ENCODE data around the gene TRPM2.
"Not testable (repeated sequence)": the region's sequence is repeated elsewhere in the genome, so short reads cannot be mapped to it uniquely, and the experiment has no call there.

Gene TRPM2

DNA sequence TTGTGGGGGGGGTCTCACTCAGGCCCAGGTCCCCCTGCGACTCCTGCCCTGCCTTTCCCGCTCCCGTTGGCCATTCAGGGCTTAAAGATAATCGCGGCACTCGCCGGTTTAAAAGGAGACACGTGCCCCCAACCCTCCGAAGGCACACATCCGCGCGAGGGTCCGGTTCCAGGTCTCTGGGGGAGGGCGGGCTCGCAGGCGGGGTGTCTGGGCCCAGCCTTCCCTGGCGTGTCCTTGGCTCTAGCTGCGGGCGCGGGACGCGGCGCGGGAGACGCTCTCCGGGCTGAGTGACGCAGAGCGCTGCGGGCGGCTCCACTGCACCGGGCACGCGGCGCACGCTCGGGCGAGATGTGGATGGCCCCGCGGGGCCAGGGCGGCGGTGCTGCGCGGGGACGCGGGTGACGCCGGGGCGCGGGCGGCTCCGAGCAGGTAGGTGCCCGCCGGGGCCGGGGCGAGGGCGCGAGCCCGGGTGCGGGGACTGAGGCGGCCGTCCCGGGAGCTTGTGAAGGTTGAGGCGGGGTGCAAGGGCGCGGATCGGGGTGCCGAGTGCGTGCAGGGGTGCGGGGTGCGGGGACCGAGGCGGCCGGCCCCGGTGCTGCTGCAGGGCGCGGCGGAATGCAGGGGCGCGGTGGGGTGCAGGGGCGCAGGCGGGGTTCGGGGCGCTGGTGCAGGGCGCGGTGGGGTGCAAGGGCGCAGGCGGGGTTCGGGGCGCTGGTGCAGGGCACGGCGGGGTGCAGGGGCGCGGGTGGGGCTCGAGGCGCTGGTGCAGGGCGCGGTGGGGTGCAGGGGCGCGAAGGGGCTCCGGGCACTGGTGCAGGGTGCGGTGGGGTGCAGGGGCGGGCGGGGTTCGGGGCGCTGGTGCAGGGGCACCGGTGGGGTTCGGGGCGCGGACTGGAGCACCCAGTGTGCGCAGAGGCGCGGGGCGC is 3.3 kb upstream of the TRPM2 start:
- no peak for DNase-seq (ENCODE audit: insufficient read length, low spot score)
- no peak for FAIRE-seq
- no peak for TF ChIP-seq POLR2A (IDR thresholded peaks at IDR 0.05; ENCODE audit: low read depth, low read length)

DNA sequence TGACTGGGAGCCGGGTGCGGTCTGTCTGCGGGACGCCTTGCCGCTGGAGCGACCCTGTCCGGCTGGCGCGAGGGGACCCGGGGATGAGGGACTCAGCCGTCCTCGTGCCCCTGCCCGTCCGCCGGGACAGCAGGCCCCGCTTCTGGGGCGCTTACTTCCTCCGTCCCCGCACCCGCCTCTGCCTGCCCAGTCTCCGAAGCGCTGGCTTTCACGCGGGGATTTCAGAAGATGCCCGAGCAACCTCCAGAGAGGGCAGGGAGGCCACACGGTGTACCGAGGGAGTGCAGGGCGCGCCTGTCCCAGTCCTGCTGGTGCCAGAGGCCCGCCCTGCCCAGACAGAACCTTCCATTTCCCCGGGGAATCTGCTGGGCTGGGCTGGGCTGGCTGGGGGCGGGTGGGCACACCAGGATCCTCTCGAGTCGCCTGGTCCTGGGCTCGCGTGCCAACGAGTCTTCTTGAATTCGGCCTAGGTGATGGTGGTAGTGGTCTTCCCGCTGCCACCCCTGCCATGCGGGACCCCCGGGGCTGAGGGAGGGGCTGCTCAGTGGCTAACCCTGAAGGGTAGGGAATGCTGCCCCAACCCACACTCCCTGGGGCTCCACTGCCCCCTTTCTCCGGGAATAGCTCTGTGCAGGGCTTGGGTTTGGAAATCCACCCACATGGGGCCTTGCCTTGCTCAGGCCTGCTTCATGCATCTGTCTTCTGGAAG is 2.5 kb upstream of the TRPM2 start:
- no peak for FAIRE-seq
- DNase-seq (ENCODE audit: insufficient read length, low spot score), result no peak
- no peak for TF ChIP-seq POLR2A (IDR thresholded peaks at IDR 0.05; ENCODE audit: low read depth, low read length)

DNA sequence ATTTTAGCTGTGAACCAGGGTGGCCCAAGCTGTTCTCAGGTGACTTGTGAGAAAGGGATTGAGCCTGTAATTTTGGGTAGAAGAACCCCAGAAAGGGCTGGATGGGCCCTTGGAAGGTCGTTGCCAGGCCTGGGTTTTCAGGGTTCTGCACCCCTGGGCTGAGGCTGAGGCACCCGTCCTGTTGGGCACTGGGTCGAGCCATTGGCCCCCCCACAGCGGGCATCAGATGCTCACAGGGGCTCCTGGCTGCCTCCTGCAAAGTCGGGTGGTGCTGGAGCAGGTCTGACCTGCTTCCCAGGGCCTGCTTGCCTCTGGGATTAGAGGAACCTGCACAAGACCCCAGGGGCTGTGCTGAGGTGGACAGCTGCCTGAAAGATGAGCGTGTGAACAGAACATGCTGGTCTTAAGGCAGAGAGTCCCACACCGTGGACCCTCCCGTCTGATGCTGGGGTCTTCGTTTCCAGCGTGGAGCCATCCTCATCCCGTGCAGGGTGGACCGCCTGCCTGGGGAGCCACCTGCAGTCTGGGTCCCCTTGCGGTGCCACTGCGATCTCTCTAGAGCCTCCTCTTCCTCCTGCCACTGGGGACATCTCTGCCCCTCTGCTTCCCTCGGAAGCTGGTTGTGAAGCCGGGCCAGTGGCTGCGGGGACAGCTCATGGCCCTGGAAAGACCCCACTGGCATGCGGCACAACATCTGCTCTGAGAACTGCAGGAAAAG is 1.7 kb upstream of the TRPM2 start:
- no peak for DNase-seq (ENCODE audit: insufficient read length, low spot score)
- no peak for TF ChIP-seq POLR2A (IDR thresholded peaks at IDR 0.05; ENCODE audit: low read depth, low read length)
- no peak for FAIRE-seq

DNA sequence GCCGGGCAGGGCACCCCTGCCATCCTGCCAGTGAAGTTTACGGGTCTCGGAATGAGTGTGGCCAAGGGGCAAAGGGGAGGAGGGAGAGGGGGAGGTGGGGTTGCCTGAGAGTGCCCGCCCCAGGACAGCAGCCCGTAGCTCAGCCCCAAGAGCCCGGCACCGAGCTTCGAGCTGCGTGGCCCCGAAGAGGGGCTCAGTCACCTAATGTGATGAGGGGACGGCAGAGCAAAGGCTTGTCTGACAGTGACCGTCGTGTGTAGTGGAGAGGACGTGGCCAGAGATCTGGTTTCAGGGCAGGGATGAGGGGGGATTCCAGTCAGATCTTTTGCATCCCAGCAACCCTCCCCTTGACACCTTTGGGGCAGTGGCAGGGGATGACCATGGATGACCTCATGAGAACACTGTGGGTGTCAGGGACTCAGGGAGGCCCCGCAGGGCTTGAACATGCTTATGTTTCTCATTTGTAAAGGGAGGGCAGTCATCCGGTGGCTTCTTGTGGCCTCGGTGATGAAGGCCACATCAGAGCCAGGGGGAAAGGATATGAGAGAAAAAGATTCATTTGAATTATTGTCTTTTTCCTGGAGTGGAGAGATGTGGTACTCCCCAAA is 1.1 kb upstream of the TRPM2 start:
- DNase-seq (ENCODE audit: insufficient read length, low spot score) (no peak), FAIRE-seq (no peak)

DNA sequence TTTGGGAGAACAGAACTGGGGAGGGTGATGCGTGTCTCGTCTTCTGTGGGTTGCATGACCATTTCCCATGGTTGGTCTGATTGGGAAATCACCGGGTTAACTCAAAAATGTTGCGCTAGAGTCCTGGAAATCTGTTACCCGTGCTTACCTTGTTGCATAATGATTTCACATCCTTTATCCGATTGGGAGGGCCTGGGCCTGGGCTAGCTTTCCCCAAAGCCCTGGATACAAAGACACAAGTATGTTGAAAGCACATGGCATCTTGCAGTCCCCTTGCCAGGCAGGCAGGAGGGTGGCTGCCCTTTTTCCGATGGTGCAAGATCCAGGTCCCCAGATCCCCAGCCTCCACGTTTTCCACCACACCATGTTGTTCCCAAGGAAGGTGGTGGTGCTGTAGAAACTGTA is 582 bp downstream of the TRPM2 start:
- TF ChIP-seq POLR2A (IDR thresholded peaks at IDR 0.05; ENCODE audit: low read depth, low read length), result no peak
- no peak for FAIRE-seq
- DNase-seq (ENCODE audit: insufficient read length, low spot score), result no peak

More for the DNA sequence above, 1.1 kb upstream of the TRPM2 start:
- no peak for TF ChIP-seq POLR2A (IDR thresholded peaks at IDR 0.05; ENCODE audit: low read depth, low read length)

DNA sequence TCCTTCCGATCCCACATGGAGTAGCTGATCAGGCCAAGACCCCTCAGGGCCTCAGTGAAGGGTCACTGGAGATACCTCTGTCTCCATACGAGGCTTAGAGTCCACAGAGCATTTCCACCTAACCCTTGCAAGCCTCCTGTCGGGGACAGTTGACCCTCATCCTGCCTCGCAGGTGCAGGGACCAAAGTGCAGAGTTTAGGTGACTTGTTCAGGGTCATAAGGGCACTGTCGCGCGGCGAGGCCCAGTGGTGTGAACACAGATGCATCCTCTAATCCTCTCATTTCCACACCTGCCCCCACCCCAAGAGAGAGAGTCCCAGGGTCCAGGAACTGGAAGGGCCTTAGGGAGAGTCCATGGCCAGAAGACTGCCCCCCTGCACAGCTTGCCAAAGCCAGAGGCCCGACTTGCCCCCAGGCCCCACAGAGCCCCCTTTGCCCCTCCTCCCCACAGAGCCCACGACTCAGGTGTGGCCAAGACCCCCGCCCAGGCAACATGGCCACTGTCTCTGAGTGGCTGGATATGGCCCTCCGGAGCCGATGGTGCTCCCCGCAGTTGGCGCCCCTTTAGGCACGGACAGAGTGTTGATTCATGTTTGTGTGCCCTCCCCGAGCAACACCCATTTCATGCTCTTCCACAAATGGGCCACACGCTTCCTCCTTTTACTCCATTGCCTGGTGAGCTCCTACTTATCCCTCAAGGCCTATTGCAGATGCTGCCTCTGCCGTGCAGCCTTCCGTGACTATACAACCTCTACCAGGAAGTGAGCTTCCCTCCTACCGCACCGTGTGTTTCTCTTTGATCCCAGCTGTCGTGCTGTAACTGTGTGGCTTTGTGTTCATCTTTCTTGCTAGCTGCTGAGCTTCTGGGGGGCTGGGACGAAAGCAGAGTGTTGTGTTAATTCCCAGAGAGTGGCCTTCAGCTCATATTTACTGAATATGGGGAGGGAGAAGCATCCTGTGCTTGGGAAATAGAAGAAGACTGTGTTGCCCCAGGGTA is 1.7 kb downstream of the TRPM2 start:
- no peak for FAIRE-seq
- TF ChIP-seq POLR2A (IDR thresholded peaks at IDR 0.05; ENCODE audit: low read depth, low read length), result no peak
- DNase-seq (ENCODE audit: insufficient read length, low spot score), result no peak

DNA sequence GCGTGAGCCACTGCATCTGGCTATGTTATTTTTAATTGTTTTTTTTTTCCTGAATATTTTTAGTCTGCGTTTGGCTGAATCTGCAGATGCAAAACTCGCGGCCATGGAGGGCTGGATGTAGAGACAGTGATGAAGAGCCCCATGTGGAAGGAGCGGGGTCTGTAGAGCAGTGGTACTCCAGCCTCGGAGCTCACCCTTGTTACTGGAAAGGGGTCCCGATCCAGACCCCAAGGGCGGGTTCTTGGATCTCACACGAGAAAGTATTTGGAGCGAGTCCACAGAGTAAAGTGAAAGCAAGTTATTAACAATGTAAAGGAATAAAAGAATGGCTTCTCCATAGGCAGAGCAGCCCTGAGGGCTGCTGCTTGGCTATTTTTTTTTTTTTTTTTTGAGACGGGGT is 2.7 kb downstream of the TRPM2 start:
- TF ChIP-seq POLR2A (IDR thresholded peaks at IDR 0.05; ENCODE audit: low read depth, low read length), result no peak
- FAIRE-seq (no peak), DNase-seq (ENCODE audit: insufficient read length, low spot score) (no peak)

DNA sequence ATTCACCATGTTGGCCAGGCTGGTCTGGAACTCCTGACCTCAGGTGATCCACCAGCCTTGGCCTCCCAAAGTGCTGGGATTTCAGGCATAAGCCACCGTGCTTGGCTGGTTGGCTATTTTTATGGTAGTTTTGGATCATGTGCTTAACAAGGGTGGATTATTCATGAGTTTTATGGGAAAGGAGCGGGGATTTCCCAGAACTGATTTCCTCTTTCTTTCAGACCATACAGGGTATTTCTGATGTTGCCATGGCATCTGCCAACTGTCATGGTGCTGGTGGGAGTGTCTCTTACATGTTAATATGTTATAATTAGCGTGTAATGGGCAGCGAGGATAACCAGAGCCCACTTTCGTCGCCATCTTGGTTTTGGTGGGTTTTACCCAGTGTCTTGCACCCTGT is 3.2 kb downstream of the TRPM2 start:
- FAIRE-seq, result no peak
- DNase-seq (ENCODE audit: insufficient read length, low spot score), result no peak
- TF ChIP-seq POLR2A (IDR thresholded peaks at IDR 0.05; ENCODE audit: low read depth, low read length), result no peak

DNA sequence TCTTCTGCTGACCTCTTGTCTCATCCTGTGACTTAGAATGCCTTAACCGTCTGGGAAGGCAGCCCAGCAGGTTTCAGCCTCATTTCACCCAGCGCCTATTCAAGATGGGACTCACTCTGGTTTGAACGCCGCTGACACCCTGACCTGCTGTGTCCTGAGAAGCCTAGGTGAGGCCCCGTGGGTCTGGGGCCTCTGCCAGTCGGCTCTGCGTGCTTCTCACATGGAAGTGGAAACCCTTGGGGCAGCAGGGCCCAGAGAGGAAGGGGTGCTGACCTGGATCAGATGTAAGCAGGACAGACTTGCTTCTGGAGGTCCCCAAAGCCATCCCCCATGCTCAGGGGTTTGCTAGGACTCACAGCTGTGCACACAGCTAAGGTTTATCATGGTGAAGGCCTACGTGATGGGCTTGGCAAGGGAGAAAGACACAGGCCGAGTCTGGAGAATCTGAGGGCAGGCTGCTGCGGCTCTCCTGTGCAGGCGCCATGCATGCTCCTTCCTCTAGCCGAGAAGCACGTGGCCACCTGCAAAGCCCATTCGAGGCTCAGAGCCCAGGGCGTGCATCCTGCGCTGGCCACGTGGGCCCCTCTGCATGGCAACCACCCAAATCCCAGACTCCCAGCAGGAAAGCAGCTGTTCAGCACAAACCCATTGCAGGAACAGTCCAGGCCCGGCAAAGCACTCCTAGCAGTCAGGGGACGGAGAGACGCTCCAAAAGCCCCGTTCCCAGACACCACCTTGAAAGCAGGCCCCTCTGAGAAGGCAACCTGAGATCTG is 3.8 kb downstream of the TRPM2 start:
- TF ChIP-seq POLR2A (IDR thresholded peaks at IDR 0.05; ENCODE audit: low read depth, low read length), result no peak
- FAIRE-seq (no peak), DNase-seq (ENCODE audit: insufficient read length, low spot score) (no peak)

DNA sequence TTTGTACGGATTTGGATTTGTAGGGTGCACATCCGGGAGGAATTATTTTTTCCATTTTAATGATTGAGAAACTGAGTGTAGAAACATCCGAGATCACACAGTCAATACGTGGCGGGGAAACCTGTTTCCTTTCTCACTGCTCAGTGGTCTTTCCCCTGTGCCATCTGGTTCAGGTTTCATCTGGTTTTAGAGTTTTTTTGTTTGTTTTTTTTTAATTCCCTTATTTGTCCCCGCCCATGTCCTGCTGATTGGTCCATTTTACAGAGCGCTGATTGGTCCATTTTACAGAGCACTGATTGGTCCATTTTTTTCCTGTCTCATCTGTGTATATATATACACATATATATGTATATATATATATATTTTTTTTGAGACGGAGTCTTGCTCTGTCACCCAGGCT is 6.0 kb downstream of the TRPM2 start:
- FAIRE-seq (no peak), DNase-seq (ENCODE audit: insufficient read length, low spot score) (no peak)
- no peak for TF ChIP-seq POLR2A (IDR thresholded peaks at IDR 0.05; ENCODE audit: low read depth, low read length)

DNA sequence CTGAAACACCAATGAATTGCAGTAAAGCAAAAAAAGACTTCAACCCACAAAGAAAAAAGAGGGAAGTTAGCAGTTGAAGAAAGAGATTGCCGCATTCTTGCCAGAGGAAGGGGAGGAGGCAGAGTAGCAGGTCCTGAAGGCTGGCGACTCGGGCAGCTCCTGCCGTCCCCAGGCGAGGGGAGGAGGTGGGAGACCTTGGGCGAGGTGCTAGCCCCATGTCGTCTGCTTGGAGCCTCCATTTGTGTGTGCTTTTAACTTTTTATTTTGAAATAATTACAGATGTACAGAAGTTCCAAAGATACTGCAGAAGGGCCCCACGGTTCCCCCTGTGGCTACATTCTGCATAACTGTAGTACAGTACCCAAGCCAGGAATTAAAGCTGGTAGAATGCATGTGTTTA is 6.7 kb downstream of the TRPM2 start:
- no peak for DNase-seq (ENCODE audit: insufficient read length, low spot score)
- no peak for FAIRE-seq
- no peak for TF ChIP-seq POLR2A (IDR thresholded peaks at IDR 0.05; ENCODE audit: low read depth, low read length)

DNA sequence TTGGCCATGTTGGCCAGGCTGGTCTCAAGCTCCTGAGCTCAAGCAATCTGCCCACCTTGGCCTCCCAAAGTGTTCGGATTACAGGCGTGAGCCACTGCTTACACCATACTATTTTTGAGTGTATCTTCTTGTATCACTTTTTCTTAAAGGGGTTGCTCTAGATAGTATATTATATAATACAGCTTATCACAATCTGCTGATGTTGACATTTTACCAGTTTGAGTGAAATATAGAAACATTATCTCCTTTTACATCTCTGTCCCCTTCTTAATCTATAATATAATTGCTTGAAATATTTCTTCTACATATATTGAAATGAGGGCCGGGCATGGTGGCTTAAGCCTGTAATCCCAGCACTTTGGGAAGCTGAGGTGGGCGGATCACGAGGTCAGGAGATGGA is 8.5 kb downstream of the TRPM2 start:
- FAIRE-seq; DNase-seq (ENCODE audit: insufficient read length, low spot score): not testable (repeated sequence)
